AG09319 (cell line): ENCODE measurements around the gene ANKMY1.

Experiments
- DNase-seq: peaks from one replicate; pipeline ENCODE4 v3.0.0-alpha.2; 2010; ENCODE audit warnings: low read depth; ENCODE audit errors: extremely low read depth
- CTCF ChIP-seq: IDR thresholded peaks from 2 replicates; pipeline ENCODE4 v1.5.1; 2011; ENCODE audit warnings: low read depth, mild to moderate bottlenecking, inconsistent platforms, low read length, moderate library complexity

Gene ANKMY1

DNA sequence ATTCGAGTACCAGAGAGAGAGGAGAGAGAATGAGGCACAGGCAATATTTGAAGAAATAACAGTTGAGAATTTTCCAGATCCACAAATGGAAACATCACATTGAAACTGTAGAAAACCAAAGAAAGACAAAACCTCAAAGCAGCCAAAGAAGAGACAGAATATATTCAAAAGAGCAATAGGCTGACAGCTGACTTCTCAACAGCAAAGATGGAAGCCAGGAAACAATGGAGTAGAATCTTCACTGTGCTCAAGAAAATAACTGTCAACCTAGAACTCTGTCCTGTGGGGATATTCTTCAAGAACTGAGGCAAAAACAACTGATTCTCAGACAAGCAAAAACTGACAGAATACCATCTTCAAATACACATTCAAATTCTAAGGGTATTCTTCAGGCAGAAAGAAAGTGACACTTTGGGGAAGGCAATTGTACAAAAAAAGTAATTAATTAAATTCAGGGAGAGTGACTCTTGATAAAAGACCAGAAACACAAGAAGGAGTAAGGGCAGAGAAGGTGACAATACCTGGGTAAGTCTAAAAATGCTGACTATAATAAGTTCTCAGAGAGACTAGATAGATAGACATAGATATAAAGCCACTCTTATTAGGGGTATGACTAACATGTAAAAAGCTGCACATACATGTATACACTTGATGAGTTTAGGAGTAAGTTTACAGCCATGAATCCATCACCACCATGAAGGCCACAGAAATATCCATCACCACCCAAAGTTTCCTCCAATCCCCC lies 25.6 kb downstream of the ANKMY1 start:
- DNase-seq = no peak
- no peak for TF ChIP-seq CTCF

DNA sequence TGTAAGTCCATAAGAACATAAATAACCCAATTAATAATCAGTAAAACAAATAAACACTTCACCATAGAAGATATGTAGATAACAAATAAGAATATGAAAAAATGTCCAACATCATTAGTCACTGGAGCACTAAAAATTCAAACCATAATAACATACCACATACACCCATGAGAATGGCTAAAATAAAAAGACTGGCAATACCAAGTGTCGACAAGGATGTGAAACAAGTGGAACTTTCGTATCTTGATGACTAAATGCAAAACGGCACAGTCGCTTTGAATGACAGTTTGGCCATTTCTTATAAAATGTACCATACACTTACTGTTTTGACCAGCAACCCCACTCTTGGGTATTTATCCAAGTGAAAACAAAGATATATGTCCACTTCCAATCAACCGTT lies 26.8 kb downstream of the ANKMY1 start:
- DNase-seq = no peak

DNA sequence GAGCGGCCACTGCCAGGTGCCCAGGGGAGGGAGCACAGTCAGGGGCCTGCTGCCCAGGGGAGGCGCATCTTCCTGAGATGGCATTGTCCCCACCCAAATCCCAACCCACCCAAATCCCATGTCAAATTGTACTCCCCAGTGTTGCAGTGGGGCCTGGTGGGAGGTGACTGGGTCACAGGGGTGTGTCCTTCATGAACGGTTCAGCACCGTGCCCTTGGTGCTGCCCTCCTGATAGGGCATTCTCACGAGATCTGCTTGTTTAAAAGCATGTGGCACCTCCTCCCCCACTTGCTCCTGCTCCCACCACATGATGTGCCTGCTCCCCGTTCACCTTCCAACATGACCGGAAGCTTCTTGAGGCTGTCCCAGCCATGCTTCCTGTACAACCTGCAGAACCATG lies 27.6 kb downstream of the ANKMY1 start:
- TF ChIP-seq CTCF = no peak
- no peak for DNase-seq

More for the DNA sequence above, 26.8 kb downstream of the ANKMY1 start:
- TF ChIP-seq CTCF = no peak

DNA sequence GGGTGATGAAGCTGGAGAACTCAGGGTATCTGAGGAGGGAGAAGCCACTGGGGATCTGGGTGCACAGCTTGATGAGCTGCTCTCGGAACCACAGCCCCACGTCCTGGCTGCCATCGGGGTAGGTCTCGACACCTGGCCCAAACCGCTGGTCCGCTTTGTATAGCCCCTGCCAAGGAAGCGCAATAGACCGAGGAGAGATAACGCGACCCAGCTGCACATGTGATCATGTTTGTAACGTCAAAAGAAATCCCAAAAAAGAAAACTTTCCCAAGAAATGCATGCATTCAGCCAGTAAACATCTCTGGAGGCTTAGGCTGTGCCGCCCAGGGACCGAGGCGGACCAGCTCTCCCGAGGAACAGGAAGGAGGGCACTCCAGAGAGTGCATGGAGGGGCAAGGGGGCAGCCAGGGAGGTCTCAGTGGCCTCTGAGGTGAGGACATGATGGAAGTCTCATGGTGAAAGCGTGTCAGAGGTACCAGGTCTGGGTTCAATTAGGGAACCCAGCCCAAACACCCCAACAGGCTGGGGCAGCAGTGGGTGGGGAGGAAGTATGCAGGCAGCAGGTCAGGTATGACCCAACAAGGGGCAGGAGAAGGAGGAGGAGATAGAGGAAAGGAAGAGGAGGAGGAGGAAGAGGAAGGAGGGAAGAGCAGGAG lies 28.3 kb downstream of the ANKMY1 start:
- DNase-seq = no peak
- TF ChIP-seq CTCF = no peak

GRCh38 chr2:240528406-240529040 lies 29.3 kb downstream of the ANKMY1 start:
- TF ChIP-seq CTCF = no peak
- no peak for DNase-seq

DNA sequence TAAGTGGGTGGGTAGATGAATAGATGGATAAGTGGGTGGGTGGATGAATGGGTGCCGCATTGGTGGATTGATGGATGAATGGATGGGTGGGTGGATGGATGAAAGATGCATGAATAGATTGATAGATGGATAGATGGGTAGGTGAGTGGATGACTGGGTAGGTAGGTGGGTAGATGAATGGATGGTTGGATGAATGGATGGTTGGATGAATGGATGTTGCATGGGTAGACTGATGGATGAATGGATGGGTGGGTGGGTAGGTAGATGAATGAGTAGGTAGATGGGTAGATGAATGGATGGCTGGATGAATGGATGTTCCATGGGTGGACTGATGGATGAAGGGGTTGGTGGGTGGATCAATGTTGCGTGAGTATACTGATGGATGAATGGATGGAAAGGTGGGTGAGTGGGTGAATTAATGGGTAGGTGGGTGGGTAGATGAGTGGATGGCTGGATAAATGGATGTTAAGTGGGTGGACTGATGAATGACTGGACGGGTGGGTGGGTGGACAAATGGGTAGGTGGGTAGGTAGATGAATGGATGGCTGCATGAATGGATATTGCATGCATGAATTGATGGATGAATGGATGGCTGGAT lies 30.5 kb downstream of the ANKMY1 start:
- no peak for TF ChIP-seq CTCF
- DNase-seq = no peak

GRCh38 chr2:240526521-240526920 lies 31.3 kb downstream of the ANKMY1 start:
- DNase-seq = no peak
- TF ChIP-seq CTCF = no peak
